Astrocyte of the cerebellum (primary cell): ENCODE measurements around the gene ATP9B.
"Not testable (repeated sequence)": the region's sequence is repeated elsewhere in the genome, so short reads cannot be mapped to it uniquely, and the experiment has no call there.

ENCODE experiments used
- DNase-seq: peaks from one replicate; pipeline ENCODE4 v3.0.0-alpha.2; 2011; ENCODE audit warnings: low read depth
- H3K4me3 ChIP-seq: 2 replicates; pipeline ENCODE4 v1.5.1; 2011; ENCODE audit warnings: mild to moderate bottlenecking, low read depth, low read length, moderate library complexity
- in situ Hi-C: cut with HindIII; loops from 2 replicates; pipeline ENCODE4 v1.10.0; 2017; ENCODE audit warnings: low sequenced_read_pairs
- TF ChIP-seq, protein P1 (sequence below): IDR thresholded peaks from 2 replicates; pipeline ENCODE4 v1.5.1; 2012; ENCODE audit warnings: low read length, low read depth, moderate library complexity, mild to moderate bottlenecking; ENCODE audit errors: missing control alignments

The ATP9B gene

DNA sequence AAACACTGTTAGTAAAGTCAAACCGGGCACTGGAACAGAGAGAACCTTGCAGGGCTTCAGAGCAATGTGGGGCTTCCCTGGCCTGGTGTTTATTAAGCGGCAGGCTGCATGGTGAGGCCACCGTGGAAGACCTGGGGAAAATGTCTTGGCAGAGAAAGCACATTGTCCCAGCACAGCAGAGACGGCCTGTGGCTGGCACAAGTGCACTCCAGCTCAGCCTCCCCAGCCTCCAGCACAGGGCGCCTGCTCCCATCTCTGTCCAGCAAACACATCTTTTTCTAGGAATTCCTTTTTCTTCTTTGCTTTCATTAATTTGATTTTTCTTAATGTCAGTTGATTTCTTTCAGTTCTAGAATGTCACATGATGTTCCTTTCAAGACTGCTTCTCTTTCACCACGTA, 188.3 kb downstream of the ATP9B start:
- in situ Hi-C loops = no loop called here
- H3K4me3 ChIP-seq = no peak overlapping the region
- no peak for DNase-seq
- TF ChIP-seq, protein P1, sequence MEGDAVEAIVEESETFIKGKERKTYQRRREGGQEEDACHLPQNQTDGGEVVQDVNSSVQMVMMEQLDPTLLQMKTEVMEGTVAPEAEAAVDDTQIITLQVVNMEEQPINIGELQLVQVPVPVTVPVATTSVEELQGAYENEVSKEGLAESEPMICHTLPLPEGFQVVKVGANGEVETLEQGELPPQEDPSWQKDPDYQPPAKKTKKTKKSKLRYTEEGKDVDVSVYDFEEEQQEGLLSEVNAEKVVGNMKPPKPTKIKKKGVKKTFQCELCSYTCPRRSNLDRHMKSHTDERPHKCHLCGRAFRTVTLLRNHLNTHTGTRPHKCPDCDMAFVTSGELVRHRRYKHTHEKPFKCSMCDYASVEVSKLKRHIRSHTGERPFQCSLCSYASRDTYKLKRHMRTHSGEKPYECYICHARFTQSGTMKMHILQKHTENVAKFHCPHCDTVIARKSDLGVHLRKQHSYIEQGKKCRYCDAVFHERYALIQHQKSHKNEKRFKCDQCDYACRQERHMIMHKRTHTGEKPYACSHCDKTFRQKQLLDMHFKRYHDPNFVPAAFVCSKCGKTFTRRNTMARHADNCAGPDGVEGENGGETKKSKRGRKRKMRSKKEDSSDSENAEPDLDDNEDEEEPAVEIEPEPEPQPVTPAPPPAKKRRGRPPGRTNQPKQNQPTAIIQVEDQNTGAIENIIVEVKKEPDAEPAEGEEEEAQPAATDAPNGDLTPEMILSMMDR = no peak

DNA sequence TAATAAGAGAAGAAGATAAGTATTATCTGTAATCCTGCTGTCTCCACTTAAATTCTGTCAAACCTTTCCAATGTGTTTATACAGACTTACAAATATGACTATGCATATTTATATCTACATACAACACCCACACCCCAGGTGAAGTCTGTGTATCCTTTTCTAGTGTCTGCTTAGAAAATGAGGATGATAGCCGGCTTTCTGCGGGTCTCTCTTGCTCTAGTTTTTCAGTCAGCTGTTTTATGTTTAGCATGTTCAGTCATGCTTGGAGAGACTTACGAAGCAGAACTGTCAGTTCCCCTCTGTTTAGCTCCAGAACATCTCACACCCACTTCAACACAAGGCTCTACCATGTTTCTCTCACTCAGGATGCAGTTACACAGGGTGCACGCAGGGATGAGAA, 189.3 kb downstream of the ATP9B start:
- in situ Hi-C loops = no loop called here
- DNase-seq = no peak
- H3K4me3 ChIP-seq = no peak overlapping the region
- TF ChIP-seq, protein P1 = no peak

GRCh38 chr18:79259218-79259617, 190.0 kb downstream of the ATP9B start:
- in situ Hi-C loops = no loop called here
- DNase-seq = no peak
- TF ChIP-seq, protein P1 = no peak
- H3K4me3 ChIP-seq = no peak overlapping the region

DNA sequence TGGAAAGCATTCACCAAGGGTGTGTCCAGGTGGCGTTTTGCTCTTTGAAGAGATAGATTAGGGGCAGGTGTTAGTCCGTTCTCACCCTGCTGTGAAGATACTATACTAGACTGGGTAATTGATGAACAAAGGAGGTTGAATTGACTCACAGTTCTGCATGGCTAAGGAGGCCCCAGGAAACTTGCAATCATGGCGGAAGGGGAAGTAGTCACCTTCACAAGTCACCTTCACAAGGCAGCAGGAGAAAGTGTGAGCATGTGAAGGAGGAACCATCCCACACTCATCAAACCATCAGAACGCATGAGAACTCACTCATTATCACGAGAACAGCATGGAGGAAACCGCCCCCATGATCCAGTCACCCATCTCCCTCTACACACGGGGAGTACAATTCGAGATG, 190.8 kb downstream of the ATP9B start:
- no peak overlapping the region for H3K4me3 ChIP-seq
- DNase-seq = no peak
- in situ Hi-C loops = no loop called here
- TF ChIP-seq, protein P1 = no peak

- H3K4me3 ChIP-seq = no peak overlapping the region
- no peak for DNase-seq
- TF ChIP-seq, protein P1 = no peak
- in situ Hi-C loops = no loop called here
Measured at GRCh38 chr18:79260510-79260909, 191.3 kb downstream of the ATP9B start.

DNA sequence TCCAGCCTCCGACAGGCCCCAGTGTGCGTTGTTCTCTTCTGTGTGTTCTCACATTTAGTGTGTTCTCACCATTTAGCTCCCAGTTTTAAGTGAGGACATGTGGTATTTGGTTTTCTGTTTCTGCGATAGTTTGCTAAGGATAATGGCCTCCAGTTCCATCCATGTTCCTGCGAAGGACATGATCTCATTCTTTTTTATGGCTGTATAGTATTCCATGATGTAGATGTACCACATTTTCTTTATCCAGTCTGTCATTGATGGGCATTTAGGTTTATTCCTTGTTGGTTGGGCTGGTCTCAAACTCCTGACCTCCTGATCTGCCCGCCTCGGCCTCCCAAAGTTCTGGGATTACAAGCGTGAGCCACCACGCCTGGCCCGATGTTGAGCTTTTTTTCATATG, 195.9 kb downstream of the ATP9B start:
- H3K4me3 ChIP-seq, DNase-seq, in situ Hi-C loops: not testable (repeated sequence)

DNA sequence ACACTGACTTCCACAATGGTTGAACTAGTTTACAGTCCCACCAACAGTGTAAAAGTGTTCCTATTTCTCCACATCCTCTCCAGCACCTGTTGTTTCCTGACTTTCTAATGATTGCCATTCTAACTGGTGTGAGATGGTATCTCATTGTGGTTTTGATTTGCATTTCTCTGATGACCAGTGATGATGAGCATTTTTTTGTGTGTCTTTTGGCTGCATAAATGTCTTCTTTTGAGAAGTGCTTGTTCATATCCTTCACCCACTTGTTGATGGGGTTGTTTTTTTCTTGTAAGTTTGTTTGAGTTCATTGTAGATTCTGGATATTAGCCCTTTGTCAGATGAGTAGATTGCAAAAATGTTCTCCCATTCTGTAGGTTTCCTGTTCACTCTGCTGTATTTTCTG, 202.6 kb downstream of the ATP9B start:
- H3K4me3 ChIP-seq, DNase-seq, in situ Hi-C loops: not testable (repeated sequence)

- in situ Hi-C loops = no loop called here
Measured at GRCh38 chr18:79272916-79273315, 203.7 kb downstream of the ATP9B start.

More at GRCh38 chr18:79272916-79273315, 203.7 kb downstream of the ATP9B start:
- no peak for DNase-seq
- TF ChIP-seq, protein P1 = no peak
- H3K4me3 ChIP-seq = no peak overlapping the region
